ENCODE results near the gene AIP. TPM values are rescaled to one million over a fixed set of nuclear protein-coding genes. Genes with fewer than 3 reads are reported as not detected.

Gene AIP
- total and polyA plus RNA-seq, 2 of the 8 experiments (the other 6 are each of a cell fraction or from before 2014, with no cell fraction given): 29.8 to 54.4 TPM

DNA sequence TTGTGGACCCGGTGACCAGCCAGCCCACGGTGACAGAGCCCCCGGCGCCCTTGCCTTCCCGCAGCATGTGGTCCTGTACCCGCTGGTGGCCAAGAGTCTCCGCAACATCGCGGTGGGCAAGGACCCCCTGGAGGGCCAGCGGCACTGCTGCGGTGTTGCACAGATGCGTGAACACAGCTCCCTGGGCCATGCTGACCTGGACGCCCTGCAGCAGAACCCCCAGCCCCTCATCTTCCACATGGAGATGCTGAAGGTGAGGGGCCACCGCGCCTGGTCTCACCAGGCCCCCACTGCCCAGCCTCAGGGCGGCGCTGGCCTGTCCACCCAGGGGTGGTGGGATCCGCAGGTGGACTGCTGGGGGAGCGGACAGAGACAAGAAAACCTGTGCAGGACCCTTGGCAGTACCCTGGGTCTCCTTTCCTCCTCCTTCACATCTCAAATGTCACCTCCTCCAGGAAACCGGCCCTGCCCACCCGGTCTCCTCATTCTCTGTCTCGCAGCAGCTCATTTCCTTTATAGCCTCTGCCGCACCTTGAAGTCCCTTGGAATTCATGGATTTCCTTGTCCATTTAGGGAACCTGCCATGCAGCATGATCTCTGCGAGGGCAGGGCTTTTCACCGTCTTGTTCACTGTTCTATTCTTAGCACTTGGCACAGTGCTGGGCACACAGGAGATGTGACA lies 6.5 kb downstream of the AIP start:
- 87% methylated on average over 25 of the region's 25 CpGs; no CpG with 5 or more reads in 1 of the 2 experiments for WGBS, 2 experiments (ENCODE audit: extremely low coverage in 1 of 2, insufficient coverage in 1 of 2, insufficient read length in 1 of 2, insufficient replicate concordance in 2 of 2, low coverage in 1 of 2, low lambda C conversion rate in 2 of 2, missing lambda C conversion rate in 1 of 2)
- Histone ChIP-seq H4K5ac (ENCODE audit: insufficient read length, low read depth, low read length) (no peak overlapping the region), H3K36me3 (ENCODE audit: control insufficient read depth in 2 of 4, insufficient read depth in 4 of 4, low read length in 3 of 4) (peaks cover 2 to 21% (median 13%) of the 10 kb centered on the region in 4 experiments; a peak in 6 of 8 replicates), H4K20me1 (replicated peaks in 1 of 2; ENCODE audit: control insufficient read depth in 1 of 2, insufficient read depth in 2 of 2, low read length in 2 of 2) (peaks cover 0 to 13% of the 10 kb centered on the region in 2 experiments), H2BK120ac (replicated peaks; ENCODE audit: low read depth, low read length) (no peak overlapping the region), H3K4me1 (replicated peaks in 1 of 4; ENCODE audit: control insufficient read depth in 3 of 4, insufficient read depth in 4 of 4, low read length in 3 of 4) (peaks cover 0 to 4% (median 0%) of the 10 kb centered on the region in 4 experiments; a peak in 1 of 7 replicates), H3K23me2 (ENCODE audit: low read depth, low read length) (no peaks in the 10 kb centered on the region), H2BK12ac (ENCODE audit: low read depth, low read length) (no peak overlapping the region), H3K27ac (ENCODE audit: low read depth, low read length) (no peak overlapping the region), H3K9me3 (ENCODE audit: insufficient read depth in 2 of 2, low read depth in 1 of 2, low read length in 1 of 2) (no peaks in the 10 kb centered on the region), H2BK15ac (ENCODE audit: low read length) (no peak overlapping the region), H3K27me3 (replicated peaks in 1 of 4; ENCODE audit: control insufficient read depth in 3 of 4, extremely low read depth in 1 of 4, insufficient read depth in 3 of 4, low read length in 3 of 4) (no peaks in the 10 kb centered on the region), H4K91ac (replicated peaks; ENCODE audit: insufficient read length, low read length) (no peak overlapping the region), H3K23ac (ENCODE audit: insufficient read length) (no peak overlapping the region), H3K14ac (ENCODE audit: insufficient read length) (no peak overlapping the region), H3K9ac (replicated peaks in 1 of 4; ENCODE audit: extremely low read depth in 1 of 4, low read depth in 3 of 4, low read length in 3 of 4) (no peak overlapping the region), H3K79me1 (ENCODE audit: low read depth, low read length) (no peaks in the 10 kb centered on the region), H2AK5ac (ENCODE audit: low read depth, low read length) (no peak overlapping the region), H2BK20ac (ENCODE audit: low read length) (no peak overlapping the region), H3K4me3 (ENCODE audit: extremely low read depth in 1 of 4, insufficient read depth in 2 of 4, low read depth in 3 of 4, low read length in 4 of 4) (no peak overlapping the region), H3K56ac (replicated peaks; ENCODE audit: insufficient read length, low read depth, low read length) (no peak overlapping the region), H2BK5ac (ENCODE audit: low read depth, low read length) (no peak overlapping the region), H3K4ac (replicated peaks; ENCODE audit: insufficient read length, low read depth, low read length) (no peak overlapping the region), H2AFZ (ENCODE audit: low read length) (no peak overlapping the region), H3K4me2 (ENCODE audit: insufficient read depth in 1 of 2, low read depth in 2 of 2, low read length in 2 of 2) (no peak overlapping the region), H3K18ac (ENCODE audit: extremely low read depth, low read length) (no peak overlapping the region), H3K79me2 (ENCODE audit: control insufficient read depth in 1 of 2, insufficient read depth in 2 of 2, low read length in 2 of 2) (no peaks in the 10 kb centered on the region), H4K8ac (ENCODE audit: extremely low read depth, insufficient read depth, low read length) (no peak overlapping the region)
- ChIA-PET CTCF (ENCODE audit: partially characterized antibody) (interaction anchor here (1.0 to 2.6 kb wide), 4 partner anchors 17 to 107 kb away, joined by 3 to 7 read pairs (median 4); partner anchors contain the start of gene PPP1CA), POLR2A (ENCODE audit: partially characterized antibody) (interaction anchor here (1.0 to 2.5 kb wide), 5 partner anchors 15 to 56 kb away, joined by 3 to 9 read pairs (median 3); partner anchors contain the start of genes PTPRCAP and TMEM134)
- no peak for DNase-seq (ENCODE audit: low read depth in 1 of 2, low spot score in 2 of 2)
- no peak for TF ChIP-seq CHD1 (IDR thresholded peaks at IDR 0.05; ENCODE audit: low read depth, low read length)
- no peak for TF ChIP-seq CREB1 (IDR thresholded peaks at IDR 0.05)
- TF ChIP-seq SUZ12 (IDR thresholded peaks at IDR 0.05; ENCODE audit: low read length): no peak
- TF ChIP-seq POLR2AphosphoS5 (IDR thresholded peaks at IDR 0.05; ENCODE audit: low read depth, low read length): no peak
- TF ChIP-seq POU5F1 (IDR thresholded peaks at IDR 0.05; ENCODE audit: low read depth, low read length): no peak
- TF ChIP-seq EGR1 (IDR thresholded peaks at IDR 0.05; ENCODE audit: borderline replicate concordance, low read depth, low read length): no peak
- no peak for TF ChIP-seq SIRT6 (IDR thresholded peaks at IDR 0.05; ENCODE audit: low read length)
- no peak for TF ChIP-seq HDAC6 (IDR thresholded peaks at IDR 0.05; ENCODE audit: low read depth, low read length)
- TF ChIP-seq POLR2A (IDR thresholded peaks at IDR 0.05; ENCODE audit: control extremely low read depth in 1 of 2, low read depth in 2 of 2, low read length in 2 of 2): no peak
- no peak for TF ChIP-seq FOSL1 (IDR thresholded peaks at IDR 0.05; ENCODE audit: insufficient read depth, low read depth, low read length)
- TF ChIP-seq RFX5 (IDR thresholded peaks at IDR 0.05; ENCODE audit: borderline replicate concordance, low read depth, low read length): no peak
- no peak for FAIRE-seq

All from H1 (cell line).